ENCODE data around the gene HS6ST2. TPM values are rescaled to one million over a fixed set of nuclear protein-coding genes. Genes with fewer than 3 reads are reported as not detected.

HS6ST2 gene
- total and polyA plus RNA-seq, 12 donors, result 0.13 to 1.2 (median 0.26) TPM; not detected in 3

DNA sequence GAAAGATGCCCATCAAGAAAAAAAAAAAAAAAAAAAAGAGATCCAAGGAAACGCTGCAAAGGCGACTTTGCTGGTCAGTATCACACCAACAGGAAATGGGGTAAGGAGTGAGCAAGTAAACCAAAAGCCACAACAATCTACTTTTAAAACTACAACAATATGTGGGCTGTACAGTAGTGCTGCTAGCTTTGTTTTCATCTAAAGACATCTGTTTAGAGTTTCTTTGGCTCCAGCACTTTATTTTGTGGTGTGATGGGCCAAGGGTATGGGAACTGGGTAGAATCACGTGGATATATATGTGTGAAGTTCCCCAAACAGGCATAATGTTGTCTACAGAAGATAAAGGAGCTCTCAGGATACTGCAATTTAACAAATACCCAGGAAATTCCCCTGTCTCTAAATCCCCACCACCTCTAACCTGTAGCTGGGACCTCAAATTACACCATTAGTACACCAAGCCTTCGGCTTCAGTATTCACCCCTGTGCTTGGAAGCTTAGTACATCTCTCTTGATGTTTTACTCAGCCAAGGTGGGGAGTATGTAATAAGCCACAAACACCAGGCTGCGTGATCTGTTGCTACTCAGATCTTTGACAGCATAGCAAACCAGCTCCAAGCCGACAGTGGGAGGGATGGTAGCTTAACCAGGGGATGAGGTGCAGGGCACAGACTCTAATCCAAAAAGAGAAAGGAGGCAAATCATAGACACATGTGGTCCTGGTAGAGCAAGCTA is 207.9 kb downstream of the HS6ST2 start:
- intact Hi-C loops (cut with DNase I), result no loop called here
- TF ChIP-seq CTCF (IDR thresholded peaks at IDR 0.05), result no peak

GRCh38 chrX:132749406-132749805 is 209.0 kb downstream of the HS6ST2 start:
- Histone ChIP-seq H3K4me1 (peaks cover 0 to 4% (median 0%) of the 10 kb centered on the region in 9 donors), H3K27ac (no peak overlapping the region), H3K4me3 (no peak overlapping the region), H3K36me3 (no peaks in the 10 kb centered on the region), H3K9me3 (no peaks in the 10 kb centered on the region), H3K27me3 (peaks cover 0 to 32% (median 0%) of the 10 kb centered on the region in 7 donors)
- intact Hi-C loops (cut with DNase I), result loop anchor here in 5 of 10 donors (5.0 to 10.0 kb wide), 4 partner anchors 205 to 513 kb away; partner anchors contain the start of gene HS6ST2 (in 3 of the 5)
- no peak for DNase-seq
- ATAC-seq, result no peak
- no peak for TF ChIP-seq CTCF (IDR thresholded peaks at IDR 0.05)
- WGBS, 2 donors, result 48 to 70% methylated on average over 3 of the region's 3 CpGs

More for the DNA sequence above, 207.9 kb downstream of the HS6ST2 start:
- Histone ChIP-seq H3K4me3 (no peak overlapping the region), H3K27ac (no peak overlapping the region), H3K27me3 (peaks cover 0 to 39% (median 0%) of the 10 kb centered on the region in 7 donors), H3K9me3 (no peaks in the 10 kb centered on the region), H3K4me1 (peaks cover 0 to 4% (median 0%) of the 10 kb centered on the region in 9 donors), H3K36me3 (no peaks in the 10 kb centered on the region)
- WGBS, 2 donors, result 80 to 82% methylated on average over 6 of the region's 6 CpGs
- ATAC-seq (no peak), DNase-seq (no peak)

DNA sequence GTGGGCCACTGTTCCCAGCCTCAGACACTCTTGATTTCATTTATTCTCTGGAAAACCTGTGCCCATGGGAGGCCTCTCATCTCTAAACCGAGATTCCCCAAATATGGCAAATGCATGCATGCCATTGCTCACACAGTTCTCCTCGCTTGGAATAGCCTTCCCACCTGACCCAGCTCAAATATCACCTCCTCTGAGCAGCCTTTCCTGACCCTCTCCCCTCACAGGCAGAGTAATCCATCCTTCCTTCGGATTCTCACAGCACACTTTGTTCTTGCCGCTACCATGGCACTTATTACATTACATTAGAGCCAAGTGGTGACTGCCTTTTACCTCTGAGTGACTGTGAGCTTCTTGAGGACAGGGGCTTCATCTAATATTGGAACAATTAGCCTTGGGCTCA is 209.5 kb downstream of the HS6ST2 start:
- WGBS, 2 donors, result 78 to 84% methylated on average over 4 of the region's 4 CpGs
- ATAC-seq (no peak), DNase-seq (no peak)
- Histone ChIP-seq H3K27ac (no peak overlapping the region), H3K36me3 (no peaks in the 10 kb centered on the region), H3K4me3 (no peak overlapping the region), H3K4me1 (peaks cover 0 to 4% (median 0%) of the 10 kb centered on the region in 9 donors), H3K9me3 (no peaks in the 10 kb centered on the region), H3K27me3 (peaks cover 0 to 27% (median 0%) of the 10 kb centered on the region in 7 donors)
- no peak for TF ChIP-seq CTCF (IDR thresholded peaks at IDR 0.05)
- intact Hi-C loops (cut with DNase I), result loop anchor here in 5 of 10 donors (5.0 to 10.0 kb wide), 4 partner anchors 206 to 513 kb away; partner anchors contain the start of gene HS6ST2 (in 3 of the 5)

DNA sequence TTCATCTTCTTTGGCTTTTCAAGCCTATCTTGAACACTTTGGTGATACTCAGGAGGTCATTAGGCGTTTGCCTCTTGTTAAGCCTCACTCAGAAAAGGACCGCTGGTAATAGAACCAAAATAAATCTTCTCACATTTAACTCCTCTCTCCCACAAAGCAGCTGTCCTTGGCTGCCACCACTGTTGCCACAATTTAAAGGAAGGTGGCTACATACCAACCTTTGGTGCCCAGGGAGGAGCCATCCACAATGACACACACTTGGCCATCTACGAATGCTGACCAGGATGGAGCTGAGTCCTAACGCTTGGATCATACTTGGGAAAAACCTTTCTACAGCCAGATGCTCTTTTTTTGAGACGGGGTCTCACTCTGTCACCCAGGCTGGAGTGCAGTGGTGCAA is 210.2 kb downstream of the HS6ST2 start:
- H3K27ac ChIP-seq, result no peak overlapping the region
- intact Hi-C loops (cut with DNase I), result loop anchor here in 5 of 10 donors (5.0 to 10.0 kb wide), 4 partner anchors 207 to 514 kb away; partner anchors contain the start of gene HS6ST2 (in 3 of the 5)
- no peak overlapping the region for H3K4me3 ChIP-seq
- DNase-seq (no peak), ATAC-seq (no peak)
- TF ChIP-seq CTCF (IDR thresholded peaks at IDR 0.05), result no peak
- WGBS, 2 donors, result 95 to 98% methylated on average over 5 of the region's 5 CpGs
- no peaks in the 10 kb centered on the region for H3K9me3 ChIP-seq
- H3K36me3 ChIP-seq, result no peaks in the 10 kb centered on the region
- H3K4me1 ChIP-seq, result peaks cover 0 to 4% (median 0%) of the 10 kb centered on the region in 9 donors
- H3K27me3 ChIP-seq, result peaks cover 0 to 25% (median 0%) of the 10 kb centered on the region in 7 donors
